Mucosa of rectum (tissue), 2 donors: ENCODE results near the gene SUOX.
"Not testable (repeated sequence)": the region's sequence is repeated elsewhere in the genome, so short reads cannot be mapped to it uniquely, and the experiment has no call there.

Experiments
- H3K27ac ChIP-seq, 2 donors: one replicate each; pipeline ENCODE4 v1.7.0; 2013; ENCODE audit warnings: inconsistent platforms in 2 of 2, low read depth in 2 of 2, low read length in 2 of 2
- H3K27me3 ChIP-seq, 2 donors: one replicate each; pipeline ENCODE4 v1.7.0; 2013; ENCODE audit warnings: low read length in 2 of 2; ENCODE audit not compliant: control insufficient read depth in 2 of 2, insufficient read depth in 2 of 2
- H3K36me3 ChIP-seq, 2 donors: one replicate each; pipeline ENCODE4 v1.7.0; 2013; ENCODE audit warnings: low read length in 2 of 2; ENCODE audit not compliant: control insufficient read depth in 2 of 2, insufficient read depth in 2 of 2
- H3K4me1 ChIP-seq, 2 donors: one replicate each; pipeline ENCODE4 v1.7.0; 2013; ENCODE audit warnings: low read length in 2 of 2, mild to moderate bottlenecking in 1 of 2; ENCODE audit not compliant: control insufficient read depth in 2 of 2, insufficient read depth in 2 of 2
- H3K4me3 ChIP-seq, 2 donors: one replicate each; pipeline ENCODE4 v1.7.0; 2013; ENCODE audit warnings: low read length in 2 of 2
- H3K9ac ChIP-seq, 2 donors: one replicate each; pipeline ENCODE4 v1.7.0; 2013; ENCODE audit warnings: low read length in 2 of 2, low read depth in 1 of 2, mild to moderate bottlenecking in 1 of 2
- H3K9me3 ChIP-seq, 2 donors: one replicate each; pipeline ENCODE4 v1.7.0; 2013; ENCODE audit warnings: low read length in 2 of 2; ENCODE audit not compliant: control insufficient read depth in 2 of 2
- donor health status: healthy.
- donor health status: Normal muscosa, but diverticular disease.

SUOX gene

DNA sequence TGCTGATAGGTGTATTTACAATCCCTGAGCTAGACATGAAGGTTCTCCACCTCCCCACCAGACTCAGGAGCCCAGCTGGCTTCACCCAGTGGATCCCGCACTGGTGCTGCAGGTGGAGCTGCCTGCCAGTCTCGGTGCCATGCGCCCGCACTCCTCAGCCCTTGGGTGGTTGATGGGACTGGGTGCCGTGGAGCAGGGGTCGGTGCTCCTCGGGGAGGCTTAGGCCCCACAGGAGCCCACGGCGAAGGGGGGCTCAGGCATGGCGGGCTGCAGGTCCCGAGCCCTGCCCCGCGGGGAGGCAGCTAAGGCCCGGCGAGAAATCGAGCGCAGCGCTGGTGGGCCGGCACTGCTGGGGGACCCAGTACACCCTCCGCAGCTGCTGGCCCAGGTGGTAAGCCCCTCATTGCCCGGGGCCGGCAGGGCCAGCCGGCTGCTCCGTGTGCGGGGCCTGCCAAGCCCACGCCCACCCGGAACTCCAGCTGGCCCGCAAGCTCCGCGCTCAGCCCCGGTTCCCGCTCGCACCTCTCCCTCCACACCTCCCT lies 3.0 kb downstream of the SUOX start:
- Histone ChIP-seq H3K4me1 (peaks cover 16 to 18% of the 10 kb centered on the region in 2 donors), H3K36me3 (peaks cover 3 to 22% of the 10 kb centered on the region in 2 donors)
- not testable (repeated sequence) for H3K27ac ChIP-seq

GRCh38 chr12:56001487-56002100 lies 4.5 kb downstream of the SUOX start:
- peak overlapping the region in 1 of 2 donors; percentile 42 for H3K4me3 ChIP-seq
- H3K9ac ChIP-seq, result peak overlapping the region in 1 of 2 donors; percentile 36
- H3K4me1 ChIP-seq, result peaks cover 12 to 18% of the 10 kb centered on the region in 2 donors
- H3K27ac ChIP-seq, result peak overlapping the region; percentile 39 to 66
- no peaks in the 10 kb centered on the region for H3K27me3 ChIP-seq
- H3K36me3 ChIP-seq, result peaks cover 0 to 22% of the 10 kb centered on the region in 2 donors
- no peaks in the 10 kb centered on the region for H3K9me3 ChIP-seq

More for the DNA sequence above, 3.0 kb downstream of the SUOX start:
- not testable (repeated sequence) for H3K27me3 ChIP-seq, H3K4me3 ChIP-seq, H3K9ac ChIP-seq, H3K9me3 ChIP-seq

DNA sequence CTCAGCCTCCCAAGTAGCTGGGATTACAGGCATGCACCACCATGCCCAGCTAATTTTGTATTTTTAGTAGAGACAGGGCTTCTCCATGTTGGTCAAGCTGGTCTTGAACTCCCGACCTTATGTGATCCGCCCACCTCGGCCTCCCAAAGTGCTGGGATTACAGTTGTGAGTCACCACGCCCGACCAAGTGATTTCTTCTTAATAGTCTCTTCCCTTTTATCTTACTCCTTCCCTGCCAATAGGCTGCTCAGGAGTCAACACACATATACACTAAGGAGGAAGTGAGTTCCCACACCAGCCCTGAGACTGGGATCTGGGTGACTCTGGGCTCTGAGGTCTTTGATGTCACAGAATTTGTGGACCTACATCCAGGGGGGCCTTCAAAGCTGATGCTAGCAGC lies 6.3 kb downstream of the SUOX start:
- H3K36me3 ChIP-seq, result peaks cover 0 to 22% of the 10 kb centered on the region in 2 donors
- peaks cover 8 to 13% of the 10 kb centered on the region in 2 donors for H3K4me1 ChIP-seq
- H3K9me3 ChIP-seq, H3K27ac ChIP-seq, H3K27me3 ChIP-seq, H3K9ac ChIP-seq, H3K4me3 ChIP-seq: not testable (repeated sequence)

DNA sequence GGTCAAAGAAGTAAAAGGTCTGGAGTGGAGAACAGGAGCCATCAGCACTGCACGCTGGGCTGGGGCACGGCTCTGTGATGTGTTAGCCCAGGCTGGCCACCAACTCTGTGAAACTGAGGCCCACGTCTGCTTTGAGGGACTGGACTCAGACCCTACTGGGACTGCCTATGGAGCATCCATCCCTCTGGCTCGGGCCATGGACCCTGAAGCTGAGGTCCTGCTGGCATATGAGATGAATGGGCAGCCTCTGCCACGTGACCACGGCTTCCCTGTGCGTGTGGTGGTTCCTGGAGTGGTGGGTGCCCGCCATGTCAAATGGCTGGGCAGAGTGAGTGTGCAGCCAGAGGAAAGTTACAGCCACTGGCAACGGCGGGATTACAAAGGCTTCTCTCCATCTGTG lies 7.1 kb downstream of the SUOX start:
- Histone ChIP-seq H3K9me3 (no peaks in the 10 kb centered on the region), H3K27ac (no peak overlapping the region), H3K27me3 (no peaks in the 10 kb centered on the region), H3K4me1 (peaks cover 8 to 13% of the 10 kb centered on the region in 2 donors), H3K36me3 (peaks cover 0 to 22% of the 10 kb centered on the region in 2 donors), H3K9ac (no peak overlapping the region), H3K4me3 (no peak overlapping the region)

DNA sequence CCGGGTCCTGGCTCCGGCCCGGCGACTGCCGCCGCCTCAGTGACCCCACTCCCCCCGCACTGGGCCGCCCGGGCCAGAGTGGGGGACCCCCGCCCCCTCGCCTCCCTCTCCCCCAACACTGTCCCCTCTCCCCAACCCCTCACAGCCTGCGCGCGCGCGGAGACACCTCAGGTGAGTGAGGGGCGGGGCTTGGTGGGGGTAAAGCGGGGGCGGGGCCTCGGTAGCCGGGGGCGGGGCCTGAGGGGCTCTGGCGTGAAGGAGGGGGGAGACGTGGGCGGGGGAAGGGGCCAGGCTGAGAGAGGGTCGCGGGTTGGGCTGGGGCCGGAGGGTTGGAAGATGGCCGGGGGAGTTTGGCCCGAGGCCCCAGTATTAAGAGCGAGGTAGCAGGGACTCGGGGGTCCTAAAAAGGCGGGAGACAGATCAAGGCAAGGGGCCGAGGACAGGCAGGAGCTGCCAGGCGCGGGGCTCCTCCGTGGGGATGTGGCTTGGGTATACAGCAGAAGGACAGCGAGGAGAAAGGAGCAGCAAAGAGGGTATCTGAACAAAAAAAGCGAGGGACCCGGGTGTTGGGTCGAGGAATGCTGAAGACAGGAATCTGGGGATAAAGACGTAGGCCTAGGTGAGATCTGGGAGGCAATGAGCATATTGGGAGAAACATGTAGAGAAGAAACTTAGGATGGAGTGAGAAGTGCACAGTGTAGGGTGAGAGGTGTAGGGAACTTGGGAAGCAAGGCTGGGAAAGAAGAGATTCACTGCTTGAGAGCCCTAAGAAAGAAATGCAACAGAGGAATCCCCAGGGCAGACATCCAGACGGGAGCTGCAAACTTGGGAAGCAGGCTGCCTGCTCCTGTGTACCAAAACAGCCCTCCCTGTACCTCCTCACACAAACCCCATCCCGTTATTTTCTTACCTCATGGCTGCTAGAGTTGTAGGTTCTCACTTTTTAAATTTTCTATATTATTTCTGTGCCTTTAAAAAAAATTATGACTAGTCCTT lies 10.8 kb downstream of the SUOX start:
- H3K9ac ChIP-seq, result peak overlapping the region; percentile 54 to 56
- peaks cover 0 to 13% of the 10 kb centered on the region in 2 donors for H3K36me3 ChIP-seq
- no peaks in the 10 kb centered on the region for H3K9me3 ChIP-seq
- no peaks in the 10 kb centered on the region for H3K27me3 ChIP-seq
- H3K27ac ChIP-seq, result peak overlapping the region; percentile 79 to 80
- peaks cover 0 to 14% of the 10 kb centered on the region in 2 donors for H3K4me1 ChIP-seq
- H3K4me3 ChIP-seq, result peak overlapping the region; percentile 79 to 92

GRCh38 chr12:56010111-56010570 lies 13.1 kb downstream of the SUOX start:
- Histone ChIP-seq H3K4me3 (no peak overlapping the region), H3K27ac (no peak overlapping the region), H3K9me3 (no peaks in the 10 kb centered on the region), H3K9ac (no peak overlapping the region), H3K4me1 (peaks cover 3 to 28% of the 10 kb centered on the region in 2 donors), H3K27me3 (no peaks in the 10 kb centered on the region), H3K36me3 (no peaks in the 10 kb centered on the region)

DNA sequence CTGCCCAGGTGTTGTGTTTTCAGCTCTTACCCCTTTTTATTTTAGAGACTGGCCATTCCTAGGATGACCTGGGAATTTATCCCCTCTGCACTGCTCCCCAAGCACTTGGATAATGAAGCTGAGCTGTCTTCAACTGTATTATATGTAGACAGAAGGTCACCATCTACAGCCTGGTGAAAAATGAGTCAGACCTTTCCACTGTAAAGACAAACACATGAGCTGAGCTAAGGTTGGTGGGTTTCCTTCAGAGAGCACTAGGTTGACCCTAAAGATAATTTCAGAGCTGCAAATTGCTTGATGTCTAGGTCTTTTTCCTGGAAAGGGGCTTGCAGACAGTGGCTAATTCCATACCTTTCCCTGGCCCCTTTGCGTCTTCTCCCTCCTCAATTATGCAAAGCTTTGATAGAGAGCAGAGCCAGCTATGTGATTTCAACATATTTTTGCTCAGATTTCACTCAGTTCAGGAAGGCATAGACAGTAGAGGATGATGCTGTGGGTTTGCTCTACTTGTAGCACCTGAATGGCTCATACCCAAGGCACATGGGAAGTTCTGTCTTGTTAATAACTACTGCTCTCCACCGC lies 14.5 kb downstream of the SUOX start:
- no peaks in the 10 kb centered on the region for H3K9me3 ChIP-seq
- H3K9ac ChIP-seq, result no peak overlapping the region
- H3K4me1 ChIP-seq, result peaks cover 3 to 28% of the 10 kb centered on the region in 2 donors
- no peaks in the 10 kb centered on the region for H3K27me3 ChIP-seq
- H3K36me3 ChIP-seq, result no peaks in the 10 kb centered on the region
- H3K27ac ChIP-seq, result no peak overlapping the region
- H3K4me3 ChIP-seq, result no peak overlapping the region

DNA sequence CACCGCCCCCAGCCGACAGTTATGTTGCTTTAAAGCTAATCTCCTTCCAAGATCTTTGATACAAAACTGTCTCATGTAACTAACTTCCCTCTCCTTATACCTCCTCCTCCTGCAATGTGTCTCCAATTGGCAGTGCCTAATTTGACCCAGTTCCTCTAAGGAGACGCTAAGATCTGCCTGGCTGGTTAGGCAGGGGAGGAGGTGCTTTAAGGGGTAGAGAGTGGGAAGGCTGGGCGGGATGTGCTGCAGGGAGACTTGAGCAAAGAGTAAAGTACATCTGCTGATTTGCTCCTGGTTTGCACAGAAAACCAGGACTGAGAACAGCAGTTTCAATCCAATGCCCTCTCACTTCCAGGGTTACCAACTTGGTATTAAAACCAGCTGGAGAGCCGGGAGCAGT lies 16.4 kb downstream of the SUOX start:
- H3K4me3 ChIP-seq, result no peak overlapping the region
- no peak overlapping the region for H3K27ac ChIP-seq
- no peak overlapping the region for H3K9ac ChIP-seq
- no peaks in the 10 kb centered on the region for H3K9me3 ChIP-seq
- H3K4me1 ChIP-seq, result peaks cover 3 to 19% of the 10 kb centered on the region in 2 donors
- no peaks in the 10 kb centered on the region for H3K36me3 ChIP-seq
- H3K27me3 ChIP-seq, result no peaks in the 10 kb centered on the region

DNA sequence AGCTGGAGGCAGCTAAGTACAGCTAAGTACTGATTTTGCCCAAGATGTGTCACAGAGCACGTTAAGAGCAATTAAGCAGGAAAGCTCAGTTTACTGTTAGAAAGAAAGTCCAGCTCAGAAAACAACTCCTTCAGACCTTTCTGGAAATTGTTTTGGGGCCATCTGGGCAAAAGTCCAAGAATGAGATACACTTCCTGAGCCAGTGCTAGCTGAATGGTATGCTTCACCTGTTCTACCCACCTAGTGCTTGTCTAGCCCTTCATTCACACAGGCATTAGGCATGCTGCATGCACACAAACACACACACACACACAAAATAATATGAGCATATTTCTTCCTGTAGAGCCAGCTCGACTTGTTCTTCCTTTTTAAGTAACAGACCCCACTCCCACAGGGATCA lies 17.1 kb downstream of the SUOX start:
- H3K36me3 ChIP-seq, result no peaks in the 10 kb centered on the region
- H3K27me3 ChIP-seq, result no peaks in the 10 kb centered on the region
- H3K27ac ChIP-seq, result no peak overlapping the region
- H3K4me3 ChIP-seq, result no peak overlapping the region
- H3K9ac ChIP-seq, result no peak overlapping the region
- H3K4me1 ChIP-seq, result peaks cover 3 to 19% of the 10 kb centered on the region in 2 donors
- no peaks in the 10 kb centered on the region for H3K9me3 ChIP-seq
